Measurements from ENCODE around the gene SERTM2. TPM values are rescaled to one million over a fixed set of nuclear protein-coding genes. Genes with fewer than 3 reads are reported as not detected.

SERTM2 gene
- total RNA-seq, 1 experiment from 2014 or later, result not detected

GRCh38 chrX:111483881-111484280 lies 27.6 kb upstream of the SERTM2 start:
- POLR2A ChIA-PET (ENCODE audit: unreplicated experiment), result no interaction called here
- no peaks in the 10 kb centered on the region for H3K9me2 ChIP-seq (replicated peaks; ENCODE audit: low read length)
- intact Hi-C loops (cut with micrococcal nuclease), result no loop called here
- ATAC-seq, result no peak
- H3K79me2 ChIP-seq (ENCODE audit: low read length), result no peaks in the 10 kb centered on the region
- no peak overlapping the region for H3K9ac ChIP-seq (ENCODE audit: low read length)
- no peak overlapping the region for H3K4me3 ChIP-seq (ENCODE audit: low read length)
- no peaks in the 10 kb centered on the region for H3K27me3 ChIP-seq (ENCODE audit: low read length)
- no peak for DNase-seq
- no TSS peak for BruUV-seq (replicated peaks)
- no peaks in the 10 kb centered on the region for H4K20me1 ChIP-seq (ENCODE audit: low read length)
- H3K9me3 ChIP-seq (ENCODE audit: low read length), result no peaks in the 10 kb centered on the region
- H2AFZ ChIP-seq (ENCODE audit: low read length), result no peak overlapping the region
- no peaks in the 10 kb centered on the region for H3K4me1 ChIP-seq (ENCODE audit: insufficient read depth, low read length)
- CTCF ChIA-PET, result no interaction called here
- TF ChIP-seq EZH2 (IDR thresholded peaks at IDR 0.05; ENCODE audit: low read length, unreplicated experiment) (no peak), EZH2phosphoT487 (IDR thresholded peaks at IDR 0.05; ENCODE audit: borderline replicate concordance, low read length) (no peak), CTCF (conservative IDR thresholded peaks at IDR 0.05; ENCODE audit: low read depth, low read length) (no peak)
- no peaks in the 10 kb centered on the region for H3F3A ChIP-seq (ENCODE audit: low read length, unreplicated experiment)
- no peak overlapping the region for H3K4me2 ChIP-seq (ENCODE audit: low read length)
- no peaks in the 10 kb centered on the region for H3K36me3 ChIP-seq (ENCODE audit: low read depth, low read length)
- no peak overlapping the region for H3K27ac ChIP-seq (ENCODE audit: low read length)

GRCh38 chrX:111490688-111491087 lies 20.8 kb upstream of the SERTM2 start:
- no peak for ATAC-seq
- H3K9me3 ChIP-seq (ENCODE audit: low read length), result no peaks in the 10 kb centered on the region
- no peaks in the 10 kb centered on the region for H3K79me2 ChIP-seq (ENCODE audit: low read length)
- no TSS peak for BruUV-seq (replicated peaks)
- TF ChIP-seq EZH2 (IDR thresholded peaks at IDR 0.05; ENCODE audit: low read length, unreplicated experiment) (no peak), EZH2phosphoT487 (IDR thresholded peaks at IDR 0.05; ENCODE audit: borderline replicate concordance, low read length) (no peak), CTCF (conservative IDR thresholded peaks at IDR 0.05; ENCODE audit: low read depth, low read length) (no peak)
- no peaks in the 10 kb centered on the region for H3K36me3 ChIP-seq (ENCODE audit: low read depth, low read length)
- no peak for DNase-seq
- H3K9me2 ChIP-seq (replicated peaks; ENCODE audit: low read length), result no peaks in the 10 kb centered on the region
- no peaks in the 10 kb centered on the region for H3K27me3 ChIP-seq (ENCODE audit: low read length)
- no peak overlapping the region for H3K4me3 ChIP-seq (ENCODE audit: low read length)
- H3K27ac ChIP-seq (ENCODE audit: low read length), result no peak overlapping the region
- H2AFZ ChIP-seq (ENCODE audit: low read length), result no peak overlapping the region
- H3K9ac ChIP-seq (ENCODE audit: low read length), result no peak overlapping the region
- intact Hi-C loops (cut with micrococcal nuclease), result no loop called here
- H3K4me1 ChIP-seq (ENCODE audit: insufficient read depth, low read length), result no peaks in the 10 kb centered on the region
- POLR2A ChIA-PET (ENCODE audit: unreplicated experiment), result no interaction called here
- CTCF ChIA-PET, result no interaction called here
- no peak overlapping the region for H3K4me2 ChIP-seq (ENCODE audit: low read length)
- H3F3A ChIP-seq (ENCODE audit: low read length, unreplicated experiment), result no peaks in the 10 kb centered on the region
- H4K20me1 ChIP-seq (ENCODE audit: low read length), result no peaks in the 10 kb centered on the region

GRCh38 chrX:111492085-111492484 lies 19.4 kb upstream of the SERTM2 start:
- ChIA-PET POLR2A (ENCODE audit: unreplicated experiment) (no interaction called here), CTCF (no interaction called here)
- H3K4me1 ChIP-seq (ENCODE audit: insufficient read depth, low read length), result no peaks in the 10 kb centered on the region
- H2AFZ ChIP-seq (ENCODE audit: low read length), result no peak overlapping the region
- no peaks in the 10 kb centered on the region for H3K9me3 ChIP-seq (ENCODE audit: low read length)
- BruUV-seq (replicated peaks), result no TSS peak
- H3K4me3 ChIP-seq (ENCODE audit: low read length), result no peak overlapping the region
- H3K27ac ChIP-seq (ENCODE audit: low read length), result no peak overlapping the region
- H4K20me1 ChIP-seq (ENCODE audit: low read length), result no peaks in the 10 kb centered on the region
- no peaks in the 10 kb centered on the region for H3K27me3 ChIP-seq (ENCODE audit: low read length)
- TF ChIP-seq EZH2phosphoT487 (IDR thresholded peaks at IDR 0.05; ENCODE audit: borderline replicate concordance, low read length), result no peak
- no peak for TF ChIP-seq EZH2 (IDR thresholded peaks at IDR 0.05; ENCODE audit: low read length, unreplicated experiment)
- TF ChIP-seq CTCF (conservative IDR thresholded peaks at IDR 0.05; ENCODE audit: low read depth, low read length), result no peak
- H3K4me2 ChIP-seq (ENCODE audit: low read length), result no peak overlapping the region
- intact Hi-C loops (cut with micrococcal nuclease), result no loop called here
- H3K9ac ChIP-seq (ENCODE audit: low read length), result no peak overlapping the region
- no peaks in the 10 kb centered on the region for H3K9me2 ChIP-seq (replicated peaks; ENCODE audit: low read length)
- H3F3A ChIP-seq (ENCODE audit: low read length, unreplicated experiment), result no peaks in the 10 kb centered on the region
- no peaks in the 10 kb centered on the region for H3K36me3 ChIP-seq (ENCODE audit: low read depth, low read length)
- ATAC-seq (no peak), DNase-seq (no peak)
- H3K79me2 ChIP-seq (ENCODE audit: low read length), result no peaks in the 10 kb centered on the region

Data from PC-3 (cell line).